Gastrocnemius medialis (tissue), 4 donors: ENCODE measurements around the gene LAMA2.

Source experiments
- CTCF ChIP-seq, 5 experiments: fragments of 450-650 bp in 3 of 5; fragments of 200-600 bp in 2 of 5; sonication (generic) in 2 of 5; IDR thresholded peaks in 4 of 5; conservative IDR thresholded peaks in 1 of 5; 1 replicate in 4 of 5; 2 replicates in 1 of 5; pipeline ENCODE4 v1.5.1; 2016 to 2019; ENCODE audit warnings: antibody characterized with exemption in 5 of 5, mild to moderate bottlenecking in 3 of 5, moderate library complexity in 3 of 5
- POLR2A ChIP-seq, 2 donors: fragments of 450-650 bp; IDR thresholded peaks; one replicate each; pipeline ENCODE4 v1.6.1; 2017; ENCODE audit warnings: antibody characterized with exemption in 2 of 2, mild to moderate bottlenecking in 2 of 2, moderate library complexity in 2 of 2

- TF ChIP-seq CTCF (IDR thresholded peaks at IDR 0.05 in 4 of 5, conservative IDR thresholded peaks at IDR 0.05 in 1 of 5), result no peak
- TF ChIP-seq POLR2A (IDR thresholded peaks at IDR 0.05), result no peak
Observed at GRCh38 chr6:129523816-129524215, 640.9 kb downstream of the LAMA2 start.
